GM12878 (cell line): Measurements from ENCODE around the gene DCST1. TPM values are rescaled to one million over a fixed set of nuclear protein-coding genes. Genes with fewer than 3 reads are reported as not detected.
A peak's percentile ranks its signal among the peaks of the same experiment; 100 is the strongest.

Experiments
- BCL11A ChIP-seq: IDR thresholded peaks from 2 replicates; pipeline ENCODE4 v1.6.1; 2011; ENCODE audit warnings: low read depth, low read length
- EED ChIP-seq: sonication (generic); IDR thresholded peaks from 2 replicates; pipeline ENCODE4 v1.6.1; 2016; ENCODE audit warnings: antibody characterized with exemption, low read depth
- EZH2 ChIP-seq: IDR thresholded peaks from 2 replicates; pipeline ENCODE4 v1.6.1; 2012; ENCODE audit warnings: low read depth, mild to moderate bottlenecking, control low read depth, inconsistent platforms, low read length, borderline replicate concordance; ENCODE audit not compliant: control insufficient read depth
- GATAD2B ChIP-seq: fragments of 450-650 bp; conservative IDR thresholded peaks from 2 replicates; pipeline ENCODE4 v1.6.1; 2017; ENCODE audit warnings: low read depth, mild to moderate bottlenecking, moderate library complexity
- KDM1A ChIP-seq: fragments of 200-600 bp; sonication (generic); IDR thresholded peaks from 2 replicates; pipeline ENCODE4 v1.6.1; 2016; ENCODE audit warnings: borderline replicate concordance
- MEF2B ChIP-seq: fragments of 450-650 bp; IDR thresholded peaks from 2 replicates; pipeline ENCODE4 v1.6.1; 2018; ENCODE audit warnings: mild to moderate bottlenecking, moderate library complexity; ENCODE audit not compliant: partially characterized antibody, poor library complexity, severe bottlenecking
- NBN ChIP-seq: fragments of 450-650 bp; IDR thresholded peaks from 2 replicates; pipeline ENCODE4 v1.6.1; 2016
- RAD21 ChIP-seq: IDR thresholded peaks from 2 replicates; pipeline ENCODE4 v1.6.1; 2011; ENCODE audit warnings: mild to moderate bottlenecking, low read depth, low read length, moderate library complexity; ENCODE audit not compliant: insufficient read depth
- RCOR1 ChIP-seq: conservative IDR thresholded peaks from 2 replicates; pipeline ENCODE4 v1.6.1; 2012; ENCODE audit warnings: low read depth, low read length, improper control_type of control experiment
- SIN3A ChIP-seq: IDR thresholded peaks from 2 replicates; pipeline ENCODE4 v1.6.1; 2012; ENCODE audit warnings: low read depth, low read length, improper control_type of control experiment
- SMC3 ChIP-seq: IDR thresholded peaks from 2 replicates; pipeline ENCODE4 v1.6.1; 2011; ENCODE audit warnings: low read length, improper control_type of control experiment, borderline replicate concordance
- YY1 ChIP-seq: IDR thresholded peaks from 2 replicates; pipeline ENCODE4 v1.6.1; 2011; ENCODE audit warnings: low read depth, mild to moderate bottlenecking, low read length
- ZNF24 ChIP-seq: fragments of 450-650 bp; IDR thresholded peaks from 2 replicates; pipeline ENCODE4 v1.6.1; 2017; ENCODE audit warnings: antibody characterized with exemption, mild to moderate bottlenecking
- polyA plus RNA-seq, 11 experiments: library from polyadenylated mRNA; depleted of rRNA in 4 of 11; unstranded in 6 of 11; stranded (reverse) in 5 of 11; fragments of >200 nt; fragmentation: Nextera tagmentation in 4 of 11; fragmentation: Illumina TruSeq in 1 of 11; extraction: Ambion mirVana in 4 of 11; extraction: Trizol in 1 of 11; gene quantifications; 1 replicate in 1 of 11; 2 replicates in 10 of 11; pipeline versions ENCODE4 v1.2.1 to v1.2.3, GENCODE V29; 2011 to 2016; ENCODE audit warnings: inconsistent platforms in 2 of 11, missing spikeins in 2 of 11, low read depth in 1 of 11
- total RNA-seq, 4 experiments: library from RNA; depleted of rRNA in 3 of 4; stranded (reverse); fragments of >200 nt in 3 of 4; fragmentation: Illumina TruSeq in 1 of 4; extraction: Trizol in 1 of 4; gene quantifications; 2 replicates each; pipeline versions ENCODE4 v1.2.1 to v1.2.3, GENCODE V29; 2013 to 2021
- TF ChIP-seq, protein P1 (sequence below): fragments of 450-650 bp; IDR thresholded peaks from 2 replicates; pipeline ENCODE4 v1.6.1; 2018; ENCODE audit warnings: borderline replicate concordance, mild to moderate bottlenecking; ENCODE audit not compliant: partially characterized antibody
- TF ChIP-seq, protein P2 (sequence below): IDR thresholded peaks from 2 replicates; pipeline ENCODE4 v1.6.1; 2012; ENCODE audit warnings: improper control_type of control experiment, low read depth, low read length; ENCODE audit not compliant: insufficient replicate concordance
- TF ChIP-seq, protein P3 (sequence below): fragments of 450-650 bp; formaldehyde crosslinking; IDR thresholded peaks from 2 replicates; pipeline ENCODE4 v1.4.0; 2022; ENCODE audit warnings: mild to moderate bottlenecking, moderate library complexity
- TF ChIP-seq, protein P4 (sequence below): fragments of 450-650 bp; IDR thresholded peaks from 2 replicates; pipeline ENCODE4 v1.6.1; 2014; ENCODE audit warnings: mild to moderate bottlenecking

DCST1 gene
- total and polyA plus RNA-seq, 10 of the 15 experiments (the other 5 are each of a cell fraction or from before 2014, with no cell fraction given), result not detected

DNA sequence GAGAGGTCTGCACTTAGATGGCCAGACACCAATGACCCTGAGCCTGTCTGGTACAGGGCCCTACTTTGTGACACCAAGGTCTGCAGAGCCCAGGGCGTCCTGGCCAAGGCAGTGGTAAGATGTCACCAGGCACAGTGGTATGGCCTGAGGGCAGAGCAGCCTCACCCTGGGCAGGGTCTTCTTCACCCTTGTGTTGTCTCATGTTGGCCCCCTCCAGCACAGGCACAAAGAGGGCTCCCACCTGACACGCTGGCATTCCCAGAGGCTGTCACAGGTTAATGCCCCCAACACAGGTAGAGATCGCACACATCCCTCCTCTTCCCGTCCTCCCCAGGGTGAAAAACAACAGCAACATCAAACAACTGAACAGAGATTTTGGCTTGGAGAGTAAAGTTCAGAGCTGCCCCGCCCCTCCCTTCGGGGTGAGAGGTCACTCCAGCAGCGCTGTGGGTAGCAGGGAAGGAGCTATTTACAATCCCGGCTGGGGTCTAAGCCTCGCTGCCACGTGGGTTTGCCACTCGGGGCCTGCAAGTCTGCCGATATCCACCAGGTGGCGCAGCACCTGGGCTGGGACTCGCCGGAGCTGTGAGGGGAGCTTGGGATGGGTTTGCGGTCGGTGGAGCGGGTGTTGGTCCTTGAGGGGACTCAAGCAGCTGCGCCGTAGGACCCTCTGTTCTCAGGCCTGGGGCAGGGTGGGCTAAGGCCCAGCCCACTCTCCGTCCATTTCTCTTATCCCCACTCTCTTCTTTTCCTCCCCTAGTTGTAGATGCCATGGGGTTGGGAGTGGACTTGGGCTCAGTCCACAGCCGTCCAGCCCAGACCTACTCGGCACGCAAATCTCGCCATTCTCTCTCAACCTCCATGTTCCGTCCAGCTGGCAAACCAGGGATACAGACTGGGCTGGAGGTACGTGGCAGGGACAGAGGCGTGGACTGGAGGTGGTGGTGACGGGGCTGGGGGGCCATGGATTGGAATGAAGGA lies 57.7 kb downstream of the DCST1 start (continued):
- TF ChIP-seq, protein P1, sequence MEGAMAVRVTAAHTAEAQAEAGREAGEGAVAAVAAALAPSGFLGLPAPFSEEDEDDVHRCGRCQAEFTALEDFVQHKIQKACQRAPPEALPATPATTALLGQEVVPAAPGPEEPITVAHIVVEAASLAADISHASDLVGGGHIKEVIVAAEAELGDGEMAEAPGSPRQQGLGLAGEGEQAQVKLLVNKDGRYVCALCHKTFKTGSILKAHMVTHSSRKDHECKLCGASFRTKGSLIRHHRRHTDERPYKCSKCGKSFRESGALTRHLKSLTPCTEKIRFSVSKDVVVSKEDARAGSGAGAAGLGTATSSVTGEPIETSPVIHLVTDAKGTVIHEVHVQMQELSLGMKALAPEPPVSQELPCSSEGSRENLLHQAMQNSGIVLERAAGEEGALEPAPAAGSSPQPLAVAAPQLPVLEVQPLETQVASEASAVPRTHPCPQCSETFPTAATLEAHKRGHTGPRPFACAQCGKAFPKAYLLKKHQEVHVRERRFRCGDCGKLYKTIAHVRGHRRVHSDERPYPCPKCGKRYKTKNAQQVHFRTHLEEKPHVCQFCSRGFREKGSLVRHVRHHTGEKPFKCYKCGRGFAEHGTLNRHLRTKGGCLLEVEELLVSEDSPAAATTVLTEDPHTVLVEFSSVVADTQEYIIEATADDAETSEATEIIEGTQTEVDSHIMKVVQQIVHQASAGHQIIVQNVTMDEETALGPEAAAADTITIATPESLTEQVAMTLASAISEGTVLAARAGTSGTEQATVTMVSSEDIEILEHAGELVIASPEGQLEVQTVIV, result no peak
- no peak for TF ChIP-seq RCOR1
- TF ChIP-seq BCL11A, result no peak
- TF ChIP-seq ZNF24, result no peak
- TF ChIP-seq SIN3A, result no peak
- TF ChIP-seq SMC3, result peak; percentile 96
- TF ChIP-seq, protein P2, sequence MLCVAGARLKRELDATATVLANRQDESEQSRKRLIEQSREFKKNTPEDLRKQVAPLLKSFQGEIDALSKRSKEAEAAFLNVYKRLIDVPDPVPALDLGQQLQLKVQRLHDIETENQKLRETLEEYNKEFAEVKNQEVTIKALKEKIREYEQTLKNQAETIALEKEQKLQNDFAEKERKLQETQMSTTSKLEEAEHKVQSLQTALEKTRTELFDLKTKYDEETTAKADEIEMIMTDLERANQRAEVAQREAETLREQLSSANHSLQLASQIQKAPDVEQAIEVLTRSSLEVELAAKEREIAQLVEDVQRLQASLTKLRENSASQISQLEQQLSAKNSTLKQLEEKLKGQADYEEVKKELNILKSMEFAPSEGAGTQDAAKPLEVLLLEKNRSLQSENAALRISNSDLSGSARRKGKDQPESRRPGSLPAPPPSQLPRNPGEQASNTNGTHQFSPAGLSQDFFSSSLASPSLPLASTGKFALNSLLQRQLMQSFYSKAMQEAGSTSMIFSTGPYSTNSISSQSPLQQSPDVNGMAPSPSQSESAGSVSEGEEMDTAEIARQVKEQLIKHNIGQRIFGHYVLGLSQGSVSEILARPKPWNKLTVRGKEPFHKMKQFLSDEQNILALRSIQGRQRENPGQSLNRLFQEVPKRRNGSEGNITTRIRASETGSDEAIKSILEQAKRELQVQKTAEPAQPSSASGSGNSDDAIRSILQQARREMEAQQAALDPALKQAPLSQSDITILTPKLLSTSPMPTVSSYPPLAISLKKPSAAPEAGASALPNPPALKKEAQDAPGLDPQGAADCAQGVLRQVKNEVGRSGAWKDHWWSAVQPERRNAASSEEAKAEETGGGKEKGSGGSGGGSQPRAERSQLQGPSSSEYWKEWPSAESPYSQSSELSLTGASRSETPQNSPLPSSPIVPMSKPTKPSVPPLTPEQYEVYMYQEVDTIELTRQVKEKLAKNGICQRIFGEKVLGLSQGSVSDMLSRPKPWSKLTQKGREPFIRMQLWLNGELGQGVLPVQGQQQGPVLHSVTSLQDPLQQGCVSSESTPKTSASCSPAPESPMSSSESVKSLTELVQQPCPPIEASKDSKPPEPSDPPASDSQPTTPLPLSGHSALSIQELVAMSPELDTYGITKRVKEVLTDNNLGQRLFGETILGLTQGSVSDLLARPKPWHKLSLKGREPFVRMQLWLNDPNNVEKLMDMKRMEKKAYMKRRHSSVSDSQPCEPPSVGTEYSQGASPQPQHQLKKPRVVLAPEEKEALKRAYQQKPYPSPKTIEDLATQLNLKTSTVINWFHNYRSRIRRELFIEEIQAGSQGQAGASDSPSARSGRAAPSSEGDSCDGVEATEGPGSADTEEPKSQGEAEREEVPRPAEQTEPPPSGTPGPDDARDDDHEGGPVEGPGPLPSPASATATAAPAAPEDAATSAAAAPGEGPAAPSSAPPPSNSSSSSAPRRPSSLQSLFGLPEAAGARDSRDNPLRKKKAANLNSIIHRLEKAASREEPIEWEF, result no peak
- no peak for TF ChIP-seq KDM1A
- TF ChIP-seq EED, result no peak
- TF ChIP-seq, protein P3, sequence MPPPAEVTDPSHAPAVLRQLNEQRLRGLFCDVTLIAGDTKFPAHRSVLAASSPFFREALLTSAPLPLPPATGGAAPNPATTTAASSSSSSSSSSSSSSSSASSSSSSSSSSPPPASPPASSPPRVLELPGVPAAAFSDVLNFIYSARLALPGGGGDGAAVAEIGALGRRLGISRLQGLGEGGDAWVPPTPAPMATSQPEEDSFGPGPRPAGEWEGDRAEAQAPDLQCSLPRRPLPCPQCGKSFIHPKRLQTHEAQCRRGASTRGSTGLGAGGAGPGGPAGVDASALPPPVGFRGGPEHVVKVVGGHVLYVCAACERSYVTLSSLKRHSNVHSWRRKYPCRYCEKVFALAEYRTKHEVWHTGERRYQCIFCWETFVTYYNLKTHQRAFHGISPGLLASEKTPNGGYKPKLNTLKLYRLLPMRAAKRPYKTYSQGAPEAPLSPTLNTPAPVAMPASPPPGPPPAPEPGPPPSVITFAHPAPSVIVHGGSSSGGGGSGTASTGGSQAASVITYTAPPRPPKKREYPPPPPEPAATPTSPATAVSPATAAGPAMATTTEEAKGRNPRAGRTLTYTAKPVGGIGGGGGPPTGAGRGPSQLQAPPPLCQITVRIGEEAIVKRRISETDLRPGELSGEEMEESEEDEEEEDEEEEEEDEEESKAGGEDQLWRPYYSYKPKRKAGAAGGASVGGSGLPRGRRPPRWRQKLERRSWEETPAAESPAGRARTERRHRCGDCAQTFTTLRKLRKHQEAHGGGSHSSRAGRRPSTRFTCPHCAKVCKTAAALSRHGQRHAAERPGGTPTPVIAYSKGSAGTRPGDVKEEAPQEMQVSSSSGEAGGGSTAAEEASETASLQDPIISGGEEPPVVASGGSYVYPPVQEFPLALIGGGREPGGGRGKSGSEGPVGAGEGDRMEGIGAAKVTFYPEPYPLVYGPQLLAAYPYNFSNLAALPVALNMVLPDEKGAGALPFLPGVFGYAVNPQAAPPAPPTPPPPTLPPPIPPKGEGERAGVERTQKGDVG (CRISPR knock-in tag), result no peak
- no peak for TF ChIP-seq MEF2B
- TF ChIP-seq YY1, result peak; percentile 63
- TF ChIP-seq RAD21, result peak; percentile 79
- TF ChIP-seq EZH2, result no peak
- TF ChIP-seq NBN, result no peak
- TF ChIP-seq, protein P4, sequence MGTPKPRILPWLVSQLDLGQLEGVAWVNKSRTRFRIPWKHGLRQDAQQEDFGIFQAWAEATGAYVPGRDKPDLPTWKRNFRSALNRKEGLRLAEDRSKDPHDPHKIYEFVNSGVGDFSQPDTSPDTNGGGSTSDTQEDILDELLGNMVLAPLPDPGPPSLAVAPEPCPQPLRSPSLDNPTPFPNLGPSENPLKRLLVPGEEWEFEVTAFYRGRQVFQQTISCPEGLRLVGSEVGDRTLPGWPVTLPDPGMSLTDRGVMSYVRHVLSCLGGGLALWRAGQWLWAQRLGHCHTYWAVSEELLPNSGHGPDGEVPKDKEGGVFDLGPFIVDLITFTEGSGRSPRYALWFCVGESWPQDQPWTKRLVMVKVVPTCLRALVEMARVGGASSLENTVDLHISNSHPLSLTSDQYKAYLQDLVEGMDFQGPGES, result 0 out of 2 replicates have a peak, but pooled peaks have one; percentile 43
- no peak for TF ChIP-seq GATAD2B
